ENCODE measurements around the gene SRD5A3. TPM values are rescaled to one million over a fixed set of nuclear protein-coding genes. Genes with fewer than 3 reads are reported as not detected.
"Not testable (repeated sequence)": the region's sequence is repeated elsewhere in the genome, so short reads cannot be mapped to it uniquely, and the experiment has no call there.

The SRD5A3 gene
- total and polyA plus RNA-seq, 10 of the 15 experiments (the other 5 are each of a cell fraction or from before 2014, with no cell fraction given): 1.6 to 20.4 (median 6.1) TPM

- POLR2A ChIA-PET: no interaction called here
- no peak overlapping the region for H2AFZ ChIP-seq (ENCODE audit: control insufficient read depth, low read depth, low read length)
- H4K20me1 ChIP-seq (ENCODE audit: control insufficient read depth, insufficient read depth): no peaks in the 10 kb centered on the region
- intact Hi-C loops (cut with micrococcal nuclease; ENCODE audit: unreplicated experiment) (loop anchor here (2.0 kb wide), 1 partner anchor 61 kb away; no protein-coding TSS in a partner anchor), in situ Hi-C loops (cut with MboI) (no loop called here)
- no peaks in the 10 kb centered on the region for H3K27me3 ChIP-seq (replicated peaks in 1 of 2; ENCODE audit: control insufficient read depth in 2 of 2, insufficient read depth in 2 of 2, low read length in 1 of 2)
- TF ChIP-seq RAD21 (IDR thresholded peaks at IDR 0.05; ENCODE audit: insufficient read depth, low read depth, low read length) (no peak), PML (IDR thresholded peaks at IDR 0.05; ENCODE audit: low read length) (no peak), HDGF (IDR thresholded peaks at IDR 0.05) (no peak), SMC3 (IDR thresholded peaks at IDR 0.05; ENCODE audit: borderline replicate concordance, low read length) (no peak), EGR1 (IDR thresholded peaks at IDR 0.05; ENCODE audit: borderline replicate concordance in 1 of 2, low read depth in 2 of 2, low read length in 2 of 2) (no peak), CUX1 (IDR thresholded peaks at IDR 0.05; ENCODE audit: insufficient replicate concordance, low read depth, low read length) (no peak), ESRRA (IDR thresholded peaks at IDR 0.05; ENCODE audit: low read length) (no peak), TBL1XR1 (IDR thresholded peaks at IDR 0.05; ENCODE audit: low read depth, low read length) (no peak), TCF7 (IDR thresholded peaks at IDR 0.05; ENCODE audit: borderline replicate concordance) (no peak)
- RAD21 ChIA-PET (ENCODE audit: unreplicated experiment): no interaction called here
- peak overlapping the region; percentile 62; the same call in 1 of the 2 replicates for H3K4me2 ChIP-seq (ENCODE audit: control insufficient read depth, insufficient read depth)
- DNase-seq (ENCODE audit: low read depth, low spot score) (no peak), FAIRE-seq (no peak), ATAC-seq (no peak)
- CTCF ChIA-PET: interaction anchor here (0.7 to 2.3 kb wide), 3 partner anchors 8 to 624 kb away, joined by 3 to 8 read pairs (median 4); partner anchors contain the start of gene SRD5A3
- SMC1A ChIA-PET (ENCODE audit: uncharacterized antibody, unreplicated experiment): interaction anchor here (0.7 kb wide), 1 partner anchor 14 kb away, joined by 3 read pairs; the partner anchor contains the start of gene SRD5A3
- no peak overlapping the region for H3K9ac ChIP-seq (ENCODE audit: control insufficient read depth, insufficient read depth, low read length)
- H3K79me2 ChIP-seq (ENCODE audit: control insufficient read depth, insufficient read depth, low read length): no peaks in the 10 kb centered on the region
- no peaks in the 10 kb centered on the region for H3K36me3 ChIP-seq (ENCODE audit: control insufficient read depth in 2 of 2, insufficient read depth in 2 of 2, low read length in 1 of 2)
- H3K4me1 ChIP-seq (ENCODE audit: control insufficient read depth, insufficient read depth, low read length): peaks cover 11% of the 10 kb centered on the region; the same call in 1 of the 2 replicates
- WGBS (ENCODE audit: insufficient coverage, insufficient replicate concordance, low lambda C conversion rate, missing lambda C conversion rate): over 99% methylated on average over 8 of the region's 8 CpGs
- no peaks in the 10 kb centered on the region for H3K9me3 ChIP-seq (replicated peaks; ENCODE audit: control insufficient read depth, insufficient read depth, low read length)
- H3K27ac ChIP-seq (ENCODE audit: control insufficient read depth, insufficient read depth): no peak overlapping the region
- H3K4me3 ChIP-seq: no peak overlapping the region
- no TSS peak for BruUV-seq (replicated peaks)
Observed at GRCh38 chr4:55359397-55359916, 13.4 kb downstream of the SRD5A3 start.

- H3K4me2 ChIP-seq (ENCODE audit: control insufficient read depth, insufficient read depth); ATAC-seq; H2AFZ ChIP-seq (ENCODE audit: control insufficient read depth, low read depth, low read length); H3K27ac ChIP-seq (ENCODE audit: control insufficient read depth, insufficient read depth); H3K4me3 ChIP-seq; intact Hi-C loops (cut with micrococcal nuclease; ENCODE audit: unreplicated experiment); POLR2A ChIA-PET; H3K36me3 ChIP-seq (ENCODE audit: control insufficient read depth in 2 of 2, insufficient read depth in 2 of 2, low read length in 1 of 2); BruUV-seq (replicated peaks); DNase-seq (ENCODE audit: low read depth, low spot score); H4K20me1 ChIP-seq (ENCODE audit: control insufficient read depth, insufficient read depth); H3K9me3 ChIP-seq (replicated peaks; ENCODE audit: control insufficient read depth, insufficient read depth, low read length); FAIRE-seq; in situ Hi-C loops (cut with MboI); H3K79me2 ChIP-seq (ENCODE audit: control insufficient read depth, insufficient read depth, low read length); H3K27me3 ChIP-seq (replicated peaks in 1 of 2; ENCODE audit: control insufficient read depth in 2 of 2, insufficient read depth in 2 of 2, low read length in 1 of 2); RAD21 ChIA-PET (ENCODE audit: unreplicated experiment); H3K9ac ChIP-seq (ENCODE audit: control insufficient read depth, insufficient read depth, low read length): not testable (repeated sequence)
- SMC1A ChIA-PET (ENCODE audit: uncharacterized antibody, unreplicated experiment): interaction anchor here (0.8 to 1.4 kb wide), 2 partner anchors 10 to 17 kb away, joined by 3 read pairs; no protein-coding TSS in a partner anchor
- WGBS (ENCODE audit: insufficient coverage, insufficient replicate concordance, low lambda C conversion rate, missing lambda C conversion rate): 96% methylated on average over 9 of the region's 9 CpGs
- H3K4me1 ChIP-seq (ENCODE audit: control insufficient read depth, insufficient read depth, low read length): peaks cover 11% of the 10 kb centered on the region; the same call in 1 of the 2 replicates
- CTCF ChIA-PET: interaction anchor here (1.5 kb wide), 1 partner anchor 16 kb away, joined by 5 read pairs; no protein-coding TSS in a partner anchor
Observed at GRCh38 chr4:55362938-55363337, 16.9 kb downstream of the SRD5A3 start.

Data from GM12878 (cell line).